Ishikawa (cell line): ENCODE data around the gene R3HDM4.

Experiments
- ZBTB7A ChIP-seq: IDR thresholded peaks from 2 replicates; pipeline ENCODE4 v1.6.1; 2012; ENCODE audit warnings: low read depth
- TF ChIP-seq, protein P1 (sequence below): IDR thresholded peaks from 2 replicates; pipeline ENCODE4 v1.6.1; 2012; ENCODE audit warnings: low read depth, mild to moderate bottlenecking

GRCh38 chr19:936175-936546 lies 23.1 kb upstream of the R3HDM4 start:
- no peak for TF ChIP-seq ZBTB7A
- TF ChIP-seq, protein P1, sequence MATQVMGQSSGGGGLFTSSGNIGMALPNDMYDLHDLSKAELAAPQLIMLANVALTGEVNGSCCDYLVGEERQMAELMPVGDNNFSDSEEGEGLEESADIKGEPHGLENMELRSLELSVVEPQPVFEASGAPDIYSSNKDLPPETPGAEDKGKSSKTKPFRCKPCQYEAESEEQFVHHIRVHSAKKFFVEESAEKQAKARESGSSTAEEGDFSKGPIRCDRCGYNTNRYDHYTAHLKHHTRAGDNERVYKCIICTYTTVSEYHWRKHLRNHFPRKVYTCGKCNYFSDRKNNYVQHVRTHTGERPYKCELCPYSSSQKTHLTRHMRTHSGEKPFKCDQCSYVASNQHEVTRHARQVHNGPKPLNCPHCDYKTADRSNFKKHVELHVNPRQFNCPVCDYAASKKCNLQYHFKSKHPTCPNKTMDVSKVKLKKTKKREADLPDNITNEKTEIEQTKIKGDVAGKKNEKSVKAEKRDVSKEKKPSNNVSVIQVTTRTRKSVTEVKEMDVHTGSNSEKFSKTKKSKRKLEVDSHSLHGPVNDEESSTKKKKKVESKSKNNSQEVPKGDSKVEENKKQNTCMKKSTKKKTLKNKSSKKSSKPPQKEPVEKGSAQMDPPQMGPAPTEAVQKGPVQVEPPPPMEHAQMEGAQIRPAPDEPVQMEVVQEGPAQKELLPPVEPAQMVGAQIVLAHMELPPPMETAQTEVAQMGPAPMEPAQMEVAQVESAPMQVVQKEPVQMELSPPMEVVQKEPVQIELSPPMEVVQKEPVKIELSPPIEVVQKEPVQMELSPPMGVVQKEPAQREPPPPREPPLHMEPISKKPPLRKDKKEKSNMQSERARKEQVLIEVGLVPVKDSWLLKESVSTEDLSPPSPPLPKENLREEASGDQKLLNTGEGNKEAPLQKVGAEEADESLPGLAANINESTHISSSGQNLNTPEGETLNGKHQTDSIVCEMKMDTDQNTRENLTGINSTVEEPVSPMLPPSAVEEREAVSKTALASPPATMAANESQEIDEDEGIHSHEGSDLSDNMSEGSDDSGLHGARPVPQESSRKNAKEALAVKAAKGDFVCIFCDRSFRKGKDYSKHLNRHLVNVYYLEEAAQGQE: no peak
